DOHH2 (cell line): ENCODE data around the gene HCRTR1.

Source experiments
- H3F3A ChIP-seq: fragments of 200-600 bp; sonication (generic), shearing (Covaris generic); 2 replicates; pipeline ENCODE4 v1.6.0; 2016; ENCODE audit warnings: antibody characterized with exemption, mild to moderate bottlenecking; ENCODE audit not compliant: control insufficient read depth, insufficient read depth
- H3K27ac ChIP-seq: fragments of 200-600 bp; sonication (generic); 2 replicates; pipeline ENCODE4 v1.5.1; 2014; ENCODE audit warnings: low read depth, mild to moderate bottlenecking, low read length, moderate library complexity
- H3K27me3 ChIP-seq: fragments of 200-600 bp; sonication (generic); 2 replicates; pipeline ENCODE4 v1.6.1; 2014; ENCODE audit warnings: mild to moderate bottlenecking, low read length, mixed read lengths; ENCODE audit not compliant: control insufficient read depth
- H3K36me3 ChIP-seq: fragments of 200-600 bp; sonication (generic); 2 replicates; pipeline ENCODE4 v1.6.1; 2014; ENCODE audit warnings: mild to moderate bottlenecking, low read length, moderate library complexity, mixed read lengths; ENCODE audit not compliant: control insufficient read depth
- H3K4me1 ChIP-seq: fragments of 200-600 bp; sonication (generic); 2 replicates; pipeline ENCODE4 v1.6.1; 2014; ENCODE audit warnings: mild to moderate bottlenecking, low read length, mixed read lengths; ENCODE audit not compliant: control insufficient read depth
- H3K4me2 ChIP-seq: fragments of 200-600 bp; sonication (generic); 2 replicates; pipeline ENCODE4 v1.6.0; 2014; ENCODE audit warnings: mild to moderate bottlenecking, low read length, moderate library complexity
- H3K4me3 ChIP-seq: fragments of 200-600 bp; sonication (generic); 2 replicates; pipeline ENCODE4 v1.5.1; 2014; ENCODE audit warnings: mild to moderate bottlenecking, low read length, mixed read lengths
- H3K79me2 ChIP-seq: fragments of 200-600 bp; sonication (generic); 2 replicates; pipeline ENCODE4 v1.6.1; 2014; ENCODE audit warnings: mild to moderate bottlenecking, low read length, mixed read lengths; ENCODE audit not compliant: control insufficient read depth
- H3K9me2 ChIP-seq: fragments of 200-600 bp; sonication (generic); replicated peaks from 2 replicates; pipeline ENCODE4 v1.6.1; 2014; ENCODE audit warnings: mild to moderate bottlenecking, low read length, mixed read lengths; ENCODE audit not compliant: control insufficient read depth
- H3K9me3 ChIP-seq: fragments of 200-600 bp; sonication (generic); 2 replicates; pipeline ENCODE4 v1.6.1; 2014; ENCODE audit warnings: antibody characterized with exemption, low read length, mixed read lengths; ENCODE audit not compliant: control insufficient read depth, insufficient read depth
- H4K20me1 ChIP-seq: fragments of 200-600 bp; sonication (generic); 2 replicates; pipeline ENCODE4 v1.6.0; 2014; ENCODE audit warnings: low read depth, mild to moderate bottlenecking, antibody characterized with exemption, low read length, moderate library complexity; ENCODE audit not compliant: control insufficient read depth, insufficient read depth
- EZH2phosphoT487 ChIP-seq: fragments of 200-600 bp; sonication (generic); IDR thresholded peaks from 2 replicates; pipeline ENCODE4 v1.6.1; 2017; ENCODE audit warnings: borderline replicate concordance, mild to moderate bottlenecking, antibody characterized with exemption, low read length, moderate library complexity, mixed read lengths
- TF ChIP-seq, protein P1 (sequence below): fragments of 200-600 bp; sonication (generic); IDR thresholded peaks from one replicate; pipeline ENCODE4 v1.5.1; 2014; ENCODE audit warnings: antibody characterized with exemption, mild to moderate bottlenecking, low read depth, low read length; ENCODE audit not compliant: poor library complexity, severe bottlenecking

HCRTR1 gene

GRCh38 chr1:31632649-31633048 is 15.2 kb downstream of the HCRTR1 start:
- no peaks in the 10 kb centered on the region for H3K9me3 ChIP-seq
- peaks cover 23% of the 10 kb centered on the region for H3K79me2 ChIP-seq
- no peaks in the 10 kb centered on the region for H3K4me1 ChIP-seq
- no peak overlapping the region for H3K4me3 ChIP-seq
- H3K9me2 ChIP-seq, result no peaks in the 10 kb centered on the region
- no peaks in the 10 kb centered on the region for H3F3A ChIP-seq
- TF ChIP-seq, protein P1, sequence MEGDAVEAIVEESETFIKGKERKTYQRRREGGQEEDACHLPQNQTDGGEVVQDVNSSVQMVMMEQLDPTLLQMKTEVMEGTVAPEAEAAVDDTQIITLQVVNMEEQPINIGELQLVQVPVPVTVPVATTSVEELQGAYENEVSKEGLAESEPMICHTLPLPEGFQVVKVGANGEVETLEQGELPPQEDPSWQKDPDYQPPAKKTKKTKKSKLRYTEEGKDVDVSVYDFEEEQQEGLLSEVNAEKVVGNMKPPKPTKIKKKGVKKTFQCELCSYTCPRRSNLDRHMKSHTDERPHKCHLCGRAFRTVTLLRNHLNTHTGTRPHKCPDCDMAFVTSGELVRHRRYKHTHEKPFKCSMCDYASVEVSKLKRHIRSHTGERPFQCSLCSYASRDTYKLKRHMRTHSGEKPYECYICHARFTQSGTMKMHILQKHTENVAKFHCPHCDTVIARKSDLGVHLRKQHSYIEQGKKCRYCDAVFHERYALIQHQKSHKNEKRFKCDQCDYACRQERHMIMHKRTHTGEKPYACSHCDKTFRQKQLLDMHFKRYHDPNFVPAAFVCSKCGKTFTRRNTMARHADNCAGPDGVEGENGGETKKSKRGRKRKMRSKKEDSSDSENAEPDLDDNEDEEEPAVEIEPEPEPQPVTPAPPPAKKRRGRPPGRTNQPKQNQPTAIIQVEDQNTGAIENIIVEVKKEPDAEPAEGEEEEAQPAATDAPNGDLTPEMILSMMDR, result no peak
- no peak for TF ChIP-seq EZH2phosphoT487
- no peaks in the 10 kb centered on the region for H4K20me1 ChIP-seq
- H3K36me3 ChIP-seq, result peaks cover 55% of the 10 kb centered on the region
- H3K27me3 ChIP-seq, result no peaks in the 10 kb centered on the region
- H3K4me2 ChIP-seq, result no peak overlapping the region
- no peak overlapping the region for H3K27ac ChIP-seq

- Histone ChIP-seq H3K4me2 (no peak overlapping the region), H3K4me1 (no peaks in the 10 kb centered on the region), H3K27me3 (no peaks in the 10 kb centered on the region), H3K36me3 (peaks cover 55% of the 10 kb centered on the region), H3K9me2 (no peaks in the 10 kb centered on the region), H3K27ac (no peak overlapping the region), H3K79me2 (peaks cover 28% of the 10 kb centered on the region), H4K20me1 (no peaks in the 10 kb centered on the region), H3K9me3 (no peaks in the 10 kb centered on the region), H3K4me3 (no peak overlapping the region), H3F3A (no peaks in the 10 kb centered on the region)
- no peak for TF ChIP-seq EZH2phosphoT487
- TF ChIP-seq, protein P1, result peak; percentile 71
Observed at GRCh38 chr1:31633117-31633516, 15.6 kb downstream of the HCRTR1 start.

DNA sequence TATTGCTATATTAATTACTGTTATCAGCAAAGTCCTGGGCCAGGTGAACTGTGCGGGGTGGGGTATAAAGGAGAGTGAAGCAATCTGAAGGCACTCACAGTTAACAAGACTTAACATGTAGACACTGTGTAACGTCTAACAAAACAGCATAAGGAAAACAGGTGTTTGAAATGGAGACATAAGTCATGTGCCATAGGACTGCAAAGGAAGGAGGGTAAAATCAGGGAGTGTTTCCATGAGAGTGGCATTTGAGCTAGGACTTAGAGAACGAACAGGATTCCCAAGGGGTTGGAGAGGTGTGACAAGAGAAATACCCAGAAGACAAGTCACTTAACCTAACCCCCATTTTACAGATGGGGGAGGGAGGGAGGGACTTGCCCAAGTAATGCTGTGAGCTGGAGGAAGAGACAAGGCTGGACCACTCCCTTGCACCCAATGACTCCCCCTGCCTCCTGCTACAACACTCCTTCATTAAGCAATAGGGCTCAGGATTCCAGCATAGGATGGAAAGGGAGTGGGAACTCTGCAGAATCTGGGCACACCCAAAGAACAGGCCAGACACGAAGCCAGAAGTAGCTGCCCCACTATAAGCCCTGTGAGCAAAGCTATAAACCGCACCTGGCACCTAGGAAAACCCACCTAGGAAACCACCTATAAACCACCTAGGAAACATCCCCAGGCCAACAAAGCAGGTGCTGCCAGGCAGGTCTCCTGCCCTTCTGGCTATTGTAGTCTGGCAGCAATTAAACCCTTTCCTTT is 20.6 kb downstream of the HCRTR1 start:
- Histone ChIP-seq H3K4me2 (no peak overlapping the region), H3F3A (no peaks in the 10 kb centered on the region), H3K36me3 (peaks cover 8% of the 10 kb centered on the region), H3K4me1 (peaks cover 10% of the 10 kb centered on the region), H3K4me3 (no peak overlapping the region), H3K9me3 (no peaks in the 10 kb centered on the region), H4K20me1 (no peaks in the 10 kb centered on the region; the same call in 1 of the 2 replicates), H3K27me3 (no peaks in the 10 kb centered on the region), H3K79me2 (peaks cover 75% of the 10 kb centered on the region), H3K27ac (no peak overlapping the region), H3K9me2 (no peaks in the 10 kb centered on the region)
- TF ChIP-seq, protein P1, result no peak
- no peak for TF ChIP-seq EZH2phosphoT487
